CD4-positive, alpha-beta T cell treated with Interleukin-21 for 1 hour (primary cell): ENCODE results near the gene PSPN.

ENCODE experiments used
- DNase-seq: peaks from one replicate; pipeline ENCODE4 v3.0.0-alpha.2; 2020

PSPN gene

DNA sequence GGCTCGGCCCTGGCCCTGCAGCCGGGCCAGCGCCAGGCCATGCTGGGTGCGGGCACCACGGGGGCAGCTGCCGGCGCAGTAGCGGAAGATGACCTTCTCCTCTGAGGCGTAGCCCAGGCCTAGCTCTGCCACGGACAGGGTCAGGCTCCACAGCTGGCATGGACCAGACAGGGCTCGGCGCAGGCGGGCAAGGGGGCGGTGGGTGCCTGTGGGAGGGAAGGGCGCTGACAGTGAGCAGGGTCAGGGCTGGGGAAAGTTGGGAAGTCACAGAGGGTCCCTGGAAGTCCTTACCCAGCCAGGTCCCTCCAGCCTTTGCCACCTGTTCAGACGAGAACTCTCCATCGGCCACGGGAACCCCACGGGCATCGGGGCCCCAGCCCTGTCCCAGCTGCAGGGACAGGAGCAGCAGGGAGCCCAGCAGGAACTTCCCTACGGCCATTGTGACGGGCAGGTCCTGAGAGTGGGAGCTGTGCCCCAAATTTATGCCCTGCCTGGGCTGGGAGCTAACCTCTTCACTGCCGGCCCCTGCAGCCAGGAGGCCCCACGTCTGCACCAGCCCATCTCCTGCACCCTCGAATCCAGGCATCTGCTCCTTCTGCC is at the start of gene PSPN:
Gene PSPN (minus strand): TSS at position 523 of the 600 bp plus-strand sequence. CDS start 84 bp downstream, at position 439.
- no peak for DNase-seq

DNA sequence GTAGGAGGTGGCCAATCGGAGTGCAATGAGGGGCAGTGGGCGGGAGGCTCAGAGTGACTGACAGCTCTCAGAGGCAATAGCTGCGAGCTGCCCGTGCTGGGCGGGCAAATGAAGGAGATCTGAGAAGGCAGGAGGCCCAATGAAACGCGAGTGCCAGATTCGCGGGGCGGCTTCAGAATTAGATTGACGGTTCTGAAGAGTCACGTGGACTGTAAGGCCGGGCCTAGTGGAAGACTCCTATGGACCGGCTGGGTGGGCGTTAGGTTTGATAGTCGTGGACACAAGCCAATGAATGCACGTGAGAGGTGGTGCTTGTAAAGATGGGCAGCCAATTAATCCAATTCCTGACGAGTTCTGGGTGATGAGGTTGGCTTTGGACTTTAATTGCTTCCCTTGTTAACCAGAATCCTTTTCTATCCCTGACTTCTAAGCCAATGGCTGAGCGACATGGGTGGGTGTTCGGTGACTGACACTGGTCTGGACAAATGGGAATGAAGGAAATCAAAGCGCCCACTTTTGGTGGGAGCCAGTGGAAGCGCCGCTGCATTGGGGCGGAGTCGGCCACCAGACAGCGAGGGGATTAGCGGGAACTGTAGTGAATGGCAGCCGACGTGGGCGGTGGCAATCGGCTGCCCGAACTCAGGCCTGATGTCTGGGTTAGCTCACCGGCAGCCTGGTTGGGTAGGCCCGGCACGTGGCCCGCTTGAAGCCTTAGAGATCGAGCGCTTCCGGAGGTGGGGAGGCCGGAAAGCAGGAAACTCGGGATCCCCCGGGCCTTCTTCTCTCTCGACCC is 49.4 kb upstream of the PSPN start:
- peak; percentile 100 for DNase-seq

DNA sequence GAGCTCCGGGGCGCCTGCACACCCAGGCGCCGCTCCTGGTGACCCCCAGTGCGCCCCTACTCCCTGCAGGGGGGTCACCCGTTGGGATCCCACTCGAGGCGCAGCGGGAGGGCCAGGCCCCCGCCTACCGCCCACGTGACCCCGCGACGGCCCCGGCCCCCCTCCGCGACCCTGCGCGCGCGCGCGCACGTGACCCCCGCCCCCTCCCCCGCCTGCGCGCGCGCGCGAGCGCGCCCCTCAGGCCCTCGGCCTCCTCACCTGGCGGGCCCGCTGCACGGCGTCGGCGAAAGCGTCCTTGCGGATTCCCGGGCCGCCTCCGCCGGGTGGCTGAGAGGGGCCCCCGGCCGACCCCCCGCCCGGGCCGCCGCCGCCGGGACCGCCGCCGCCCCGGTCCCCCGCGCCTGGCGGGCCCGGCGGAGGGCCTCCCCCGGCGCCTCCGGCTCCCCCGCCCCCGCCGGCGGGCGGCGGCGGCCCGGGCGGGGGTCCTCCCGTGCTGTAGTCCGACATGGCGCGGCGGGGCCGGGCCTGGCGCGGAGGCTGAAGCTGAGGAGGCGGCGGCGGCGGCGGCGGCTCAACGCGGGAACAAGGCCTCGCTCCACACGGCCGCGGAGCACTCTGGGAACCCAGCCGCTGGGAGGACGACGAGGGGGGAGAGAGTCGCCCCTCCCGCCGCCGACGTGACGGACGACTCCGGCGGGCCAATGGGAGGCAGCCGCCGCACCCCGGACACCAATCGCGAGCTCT is 48.6 kb upstream of the PSPN start, which contains the start of gene KHSRP:
Gene KHSRP (minus strand): TSS at position 617 of the 744 bp plus-strand sequence. CDS start 110 bp downstream, at position 507.
- peak; percentile 30 for DNase-seq

DNA sequence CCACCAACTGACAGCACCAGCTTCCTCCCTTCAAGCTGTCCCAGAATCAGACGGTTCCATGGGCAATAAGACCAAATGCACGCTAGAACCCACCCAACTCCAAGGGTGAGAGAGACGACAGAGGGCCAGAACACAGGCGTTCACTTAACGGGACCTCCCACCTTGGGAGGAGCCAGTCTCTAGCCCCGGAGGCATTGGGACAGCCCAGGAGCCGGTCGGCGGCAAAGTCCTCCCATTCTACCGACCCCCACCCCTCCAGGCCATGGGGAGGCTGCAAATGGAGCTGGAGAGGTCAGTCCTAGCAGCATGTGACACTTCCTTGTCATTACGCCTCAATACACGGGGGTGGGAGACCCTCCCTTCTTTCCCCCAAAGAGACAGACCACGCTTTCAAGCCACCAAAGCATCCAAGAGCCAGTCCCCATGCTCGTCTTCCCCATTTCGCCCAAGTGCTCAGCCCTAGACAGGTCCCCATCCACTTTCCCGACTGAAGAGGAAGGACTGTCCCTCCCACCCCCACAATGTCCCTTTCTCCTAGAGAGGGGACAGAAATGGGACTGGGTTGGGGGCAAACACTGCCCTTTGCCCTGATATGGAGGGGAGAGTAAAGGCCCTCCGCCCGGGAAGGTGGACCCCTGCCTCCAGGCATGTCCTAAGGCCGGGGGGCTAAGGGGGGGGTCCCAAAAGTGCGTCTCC is 47.9 kb upstream of the PSPN start:
- DNase-seq: peak; percentile 19

- DNase-seq: no peak
These were observed 45.6 kb upstream of the PSPN start for GRCh38 chr19:6421075-6422014.

- DNase-seq: no peak
These were observed 42.8 kb upstream of the PSPN start for GRCh38 chr19:6418562-6418932.

GRCh38 chr19:6417713-6418561 is 42.2 kb upstream of the PSPN start:
- no peak for DNase-seq

DNA sequence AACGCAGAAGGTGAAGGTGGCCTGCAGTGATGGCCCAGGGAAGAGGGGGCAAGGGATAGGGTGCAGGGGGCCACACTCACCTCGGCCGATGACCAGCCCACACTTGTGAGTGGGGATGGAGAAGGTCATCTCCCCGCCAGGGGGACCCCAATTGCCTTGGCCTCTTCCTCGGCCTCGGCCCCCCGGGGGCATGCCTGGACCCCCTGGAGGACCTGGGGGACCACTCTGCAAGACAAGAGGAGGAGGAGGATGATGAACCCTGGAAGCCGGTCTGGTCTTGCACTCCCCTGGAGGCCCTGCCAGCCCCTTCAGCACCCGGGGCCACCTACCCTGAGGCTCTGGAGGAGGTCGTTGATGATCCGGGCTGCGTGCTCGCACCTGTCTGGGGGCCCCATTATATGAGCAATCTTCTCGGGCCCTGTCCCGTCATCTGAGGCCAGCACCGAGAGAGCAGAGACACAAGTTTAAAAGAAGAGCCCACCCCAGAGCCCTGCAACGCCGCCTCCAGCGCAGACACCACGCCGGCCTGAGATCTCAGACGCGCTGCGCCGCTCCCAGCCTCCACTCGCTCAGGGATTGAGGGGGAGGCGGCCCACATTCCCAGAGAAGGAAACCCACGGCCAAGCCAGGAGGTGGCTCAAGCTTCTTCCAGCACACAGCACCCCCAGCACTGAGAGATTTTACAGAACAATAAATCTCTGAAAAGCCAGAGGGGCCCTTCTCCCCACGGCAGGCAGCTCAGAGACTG is 41.1 kb upstream of the PSPN start:
- DNase-seq: no peak

- no peak for DNase-seq
These were observed 40.0 kb upstream of the PSPN start for GRCh38 chr19:6415591-6416190.

DNA sequence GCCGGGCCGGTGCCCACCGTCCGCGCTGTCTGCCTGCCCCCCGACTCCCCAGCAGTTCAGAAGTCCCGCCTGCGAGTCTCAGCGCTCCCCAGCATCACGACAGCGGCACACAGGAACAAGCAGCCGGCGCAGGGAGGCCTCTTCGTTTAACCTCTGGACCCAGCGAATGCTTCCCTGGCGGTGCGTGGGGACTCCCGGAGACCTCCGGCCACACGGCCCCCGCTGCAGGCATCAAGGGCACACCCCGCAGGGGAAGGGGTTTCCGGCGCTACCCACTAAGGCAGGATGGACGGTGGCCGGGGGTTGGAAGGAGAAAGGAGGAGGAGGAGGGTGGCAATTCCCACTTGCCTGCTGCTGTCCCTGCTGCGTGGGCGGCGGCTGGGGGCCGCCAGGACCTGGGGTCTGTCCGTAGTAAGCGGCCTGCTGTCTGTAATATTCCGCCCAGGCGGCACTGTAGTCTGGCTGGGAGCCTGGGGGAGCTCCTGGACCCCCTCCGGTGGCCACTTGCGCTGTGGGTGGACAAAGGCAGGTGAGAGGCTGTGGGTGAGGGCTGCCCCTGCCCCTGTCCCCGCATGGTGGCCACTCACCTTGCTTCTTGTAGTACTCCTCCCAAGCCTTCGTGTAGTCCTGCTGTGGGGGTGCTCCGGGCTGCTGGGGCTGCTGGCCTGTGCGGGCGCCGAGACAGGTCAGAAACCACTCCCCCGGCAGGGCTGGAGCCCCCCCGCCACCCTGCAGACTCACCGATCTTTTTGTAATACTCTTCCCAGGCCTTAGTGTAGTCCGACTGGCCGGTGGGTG is 39.3 kb upstream of the PSPN start:
- no peak for DNase-seq

- no peak for DNase-seq
These were observed 38.2 kb upstream of the PSPN start for GRCh38 chr19:6413721-6414643.

DNA sequence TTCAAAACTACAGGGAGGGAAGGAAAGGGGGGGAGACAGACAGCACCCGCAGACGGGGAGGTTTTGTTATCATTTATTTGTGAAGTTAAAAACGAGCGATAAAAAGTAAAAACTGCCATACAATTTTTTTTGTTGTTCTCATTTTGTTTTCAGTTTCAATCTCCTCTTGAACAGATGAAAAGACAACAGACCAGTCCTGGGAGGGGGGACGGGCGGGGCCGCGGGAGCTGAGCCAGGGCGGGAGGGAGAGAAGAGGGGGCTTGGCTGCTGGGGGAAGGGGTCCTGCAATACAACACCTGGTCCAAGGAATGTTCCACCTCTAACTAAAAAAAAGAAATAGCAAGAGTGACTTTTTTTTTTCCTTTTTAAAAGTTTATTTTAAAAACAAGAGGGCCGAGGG is 37.6 kb upstream of the PSPN start:
- no peak for DNase-seq

- peak; percentile 54 for DNase-seq
These were observed 36.8 kb upstream of the PSPN start for GRCh38 chr19:6412447-6413091.

DNA sequence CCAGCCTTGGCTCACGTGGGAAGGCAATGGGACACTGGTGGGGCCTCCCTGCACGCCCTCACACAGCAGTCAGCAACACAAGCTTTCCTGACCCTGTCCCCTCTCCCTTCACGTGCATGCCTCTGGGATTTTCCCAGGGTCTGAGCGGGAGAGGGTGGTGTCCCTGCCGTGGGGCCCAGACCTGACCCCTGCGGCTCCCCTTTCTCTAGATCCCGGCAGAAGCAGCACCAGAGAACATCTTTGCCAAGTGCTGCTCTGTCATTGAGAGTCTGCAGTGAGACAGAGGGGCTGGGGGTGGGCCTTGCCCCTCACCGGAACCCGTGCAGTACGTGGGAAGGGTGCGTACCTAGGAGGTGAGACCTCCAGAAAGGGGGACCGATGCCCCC is 36.3 kb upstream of the PSPN start:
- no peak for DNase-seq

DNA sequence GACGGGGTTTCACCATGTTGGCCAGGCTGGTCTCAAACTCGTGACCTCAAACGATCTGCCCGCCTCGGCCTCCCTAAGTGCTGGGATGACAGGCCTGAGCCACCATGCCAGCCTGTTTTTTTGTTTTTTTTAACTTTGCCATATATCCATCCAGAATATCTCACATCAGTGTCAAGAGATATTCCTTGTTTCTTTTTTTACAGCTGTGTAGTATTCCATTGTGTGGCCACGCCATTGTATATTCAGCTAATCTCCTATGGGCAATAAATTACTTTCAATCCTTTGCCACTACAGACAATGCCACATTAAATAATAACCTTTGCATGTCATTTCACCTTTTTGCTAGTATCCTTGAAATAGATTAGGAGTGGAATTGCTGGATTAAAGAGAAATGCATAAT is 33.6 kb upstream of the PSPN start:
- DNase-seq: no peak

DNA sequence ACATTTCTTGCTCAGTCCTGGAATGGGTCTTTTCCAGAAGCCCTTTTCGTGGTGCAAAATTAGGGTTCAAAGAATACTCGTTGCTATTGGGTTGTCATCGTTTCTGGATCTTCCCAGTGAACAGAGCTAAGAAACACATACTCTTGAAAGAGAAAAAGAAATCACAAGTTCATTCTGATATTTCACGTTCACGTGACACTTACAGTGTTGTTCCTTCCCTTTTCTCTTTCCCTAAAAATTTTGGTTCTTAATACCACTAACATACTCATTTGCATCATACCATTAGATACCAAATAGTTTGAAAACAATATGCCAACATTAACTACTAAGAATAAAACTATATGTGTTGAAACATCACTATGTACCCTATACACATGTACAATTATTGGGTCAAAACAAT is 30.7 kb upstream of the PSPN start:
- no peak for DNase-seq
